ENCODE results near the gene WDR91.

WDR91 gene

GRCh38 chr7:135183478-135183877 lies 27.8 kb downstream of the WDR91 start:
- H3K4me2 ChIP-seq (ENCODE audit: insufficient read depth, low read length, poor library complexity, severe bottlenecking) = no peak overlapping the region
- no peak overlapping the region for H3K18ac ChIP-seq (ENCODE audit: low read length)
- H2BK5ac ChIP-seq (ENCODE audit: low read length) = no peak overlapping the region
- H4K91ac ChIP-seq (ENCODE audit: low read depth, low read length, poor library complexity) = no peak overlapping the region
- H2BK120ac ChIP-seq (ENCODE audit: low read depth, low read length) = no peak overlapping the region
- WGBS, 2 donors (ENCODE audit: extremely low coverage in 2 of 2, insufficient read length in 2 of 2, insufficient replicate concordance in 1 of 2) = no CpG with 5 or more reads among the region's 7 CpGs
- no peak for DNase-seq (ENCODE audit: low spot score)
- H2BK12ac ChIP-seq (ENCODE audit: low read length) = no peak overlapping the region
- H3K9me3 ChIP-seq (replicated peaks in 1 of 2; ENCODE audit: control insufficient read depth in 2 of 2, insufficient read depth in 1 of 2, low read depth in 1 of 2, low read length in 2 of 2) = peaks cover 14 to 16% of the 10 kb centered on the region in 2 donors
- no peak overlapping the region for H3K4ac ChIP-seq (ENCODE audit: low read length)
- H3K27ac ChIP-seq (replicated peaks; ENCODE audit: low read length) = no peak overlapping the region
- H4K8ac ChIP-seq (ENCODE audit: low read depth, low read length) = no peak overlapping the region
- no peaks in the 10 kb centered on the region for H3K27me3 ChIP-seq (ENCODE audit: control insufficient read depth in 3 of 3, insufficient read depth in 3 of 3, low read depth in 1 of 3, low read length in 3 of 3)
- H2AFZ ChIP-seq (ENCODE audit: low read length) = no peak overlapping the region
- no peak overlapping the region for H2BK15ac ChIP-seq (ENCODE audit: low read length)
- H3K4me3 ChIP-seq (ENCODE audit: low read length in 2 of 2) = no peak overlapping the region
- H2AK5ac ChIP-seq (ENCODE audit: low read depth, low read length) = no peak overlapping the region
- H3K4me1 ChIP-seq (ENCODE audit: control insufficient read depth in 2 of 2, insufficient read depth in 1 of 2, low read depth in 1 of 2, low read length in 2 of 2) = no peaks in the 10 kb centered on the region
- no peak overlapping the region for H3K23ac ChIP-seq (ENCODE audit: low read depth, low read length, poor library complexity)
- H3K79me1 ChIP-seq (ENCODE audit: low read depth, low read length) = no peaks in the 10 kb centered on the region
- H3K36me3 ChIP-seq (replicated peaks in 1 of 2; ENCODE audit: control insufficient read depth in 2 of 2, insufficient read depth in 2 of 2, low read length in 2 of 2) = peaks cover 2 to 43% of the 10 kb centered on the region in 2 donors
- no peak overlapping the region for H3K9ac ChIP-seq (ENCODE audit: low read depth, low read length, poor library complexity)
- no peak overlapping the region for H3K14ac ChIP-seq (ENCODE audit: low read length)

- no CpG with 5 or more reads among the region's 31 CpGs for WGBS, 2 donors (ENCODE audit: extremely low coverage in 2 of 2, insufficient read length in 2 of 2, insufficient replicate concordance in 1 of 2)
- Histone ChIP-seq H2BK15ac (ENCODE audit: low read length) (peak overlapping the region; percentile 17), H3K9me3 (replicated peaks in 1 of 2; ENCODE audit: control insufficient read depth in 2 of 2, insufficient read depth in 1 of 2, low read depth in 1 of 2, low read length in 2 of 2) (peaks cover 14 to 16% of the 10 kb centered on the region in 2 donors), H3K9ac (ENCODE audit: low read depth, low read length, poor library complexity) (peak overlapping the region; percentile 14), H3K18ac (ENCODE audit: low read length) (no peak overlapping the region), H3K4me2 (ENCODE audit: insufficient read depth, low read length, poor library complexity, severe bottlenecking) (no peak overlapping the region), H3K27ac (replicated peaks; ENCODE audit: low read length) (no peak overlapping the region), H3K4me3 (ENCODE audit: low read length in 2 of 2) (peak overlapping the region in 1 of 2 donors; percentile 12), H2BK120ac (ENCODE audit: low read depth, low read length) (no peak overlapping the region), H2AK5ac (ENCODE audit: low read depth, low read length) (no peak overlapping the region), H3K4ac (ENCODE audit: low read length) (no peak overlapping the region), H3K36me3 (replicated peaks in 1 of 2; ENCODE audit: control insufficient read depth in 2 of 2, insufficient read depth in 2 of 2, low read length in 2 of 2) (peaks cover 2 to 35% of the 10 kb centered on the region in 2 donors), H3K14ac (ENCODE audit: low read length) (no peak overlapping the region), H3K4me1 (ENCODE audit: control insufficient read depth in 2 of 2, insufficient read depth in 1 of 2, low read depth in 1 of 2, low read length in 2 of 2) (peaks cover 2 to 11% of the 10 kb centered on the region in 2 donors), H4K91ac (ENCODE audit: low read depth, low read length, poor library complexity) (no peak overlapping the region), H2AFZ (ENCODE audit: low read length) (no peak overlapping the region), H2BK12ac (ENCODE audit: low read length) (no peak overlapping the region), H4K8ac (ENCODE audit: low read depth, low read length) (no peak overlapping the region), H3K27me3 (ENCODE audit: control insufficient read depth in 3 of 3, insufficient read depth in 3 of 3, low read depth in 1 of 3, low read length in 3 of 3) (no peaks in the 10 kb centered on the region), H3K79me1 (ENCODE audit: low read depth, low read length) (no peaks in the 10 kb centered on the region), H3K23ac (ENCODE audit: low read depth, low read length, poor library complexity) (peak overlapping the region; percentile 87), H2BK5ac (ENCODE audit: low read length) (no peak overlapping the region)
- no peak for DNase-seq (ENCODE audit: low spot score)
These were observed 29.2 kb downstream of the WDR91 start for GRCh38 chr7:135181929-135182678.

- no peaks in the 10 kb centered on the region for H3K79me1 ChIP-seq (ENCODE audit: low read depth, low read length)
- peaks cover 2 to 29% of the 10 kb centered on the region in 2 donors for H3K36me3 ChIP-seq (replicated peaks in 1 of 2; ENCODE audit: control insufficient read depth in 2 of 2, insufficient read depth in 2 of 2, low read length in 2 of 2)
- peaks cover 14 to 16% of the 10 kb centered on the region in 2 donors for H3K9me3 ChIP-seq (replicated peaks in 1 of 2; ENCODE audit: control insufficient read depth in 2 of 2, insufficient read depth in 1 of 2, low read depth in 1 of 2, low read length in 2 of 2)
- peaks cover 3 to 11% of the 10 kb centered on the region in 2 donors for H3K4me1 ChIP-seq (ENCODE audit: control insufficient read depth in 2 of 2, insufficient read depth in 1 of 2, low read depth in 1 of 2, low read length in 2 of 2)
- H3K9ac ChIP-seq (ENCODE audit: low read depth, low read length, poor library complexity) = no peak overlapping the region
- no peak overlapping the region for H3K4me3 ChIP-seq (ENCODE audit: low read length in 2 of 2)
- no peak overlapping the region for H2AK5ac ChIP-seq (ENCODE audit: low read depth, low read length)
- H3K23ac ChIP-seq (ENCODE audit: low read depth, low read length, poor library complexity) = no peak overlapping the region
- no peak overlapping the region for H2AFZ ChIP-seq (ENCODE audit: low read length)
- no peak overlapping the region for H2BK120ac ChIP-seq (ENCODE audit: low read depth, low read length)
- H3K4ac ChIP-seq (ENCODE audit: low read length) = no peak overlapping the region
- no peaks in the 10 kb centered on the region for H3K27me3 ChIP-seq (ENCODE audit: control insufficient read depth in 3 of 3, insufficient read depth in 3 of 3, low read depth in 1 of 3, low read length in 3 of 3)
- H2BK5ac ChIP-seq (ENCODE audit: low read length) = no peak overlapping the region
- no peak overlapping the region for H2BK15ac ChIP-seq (ENCODE audit: low read length)
- H2BK12ac ChIP-seq (ENCODE audit: low read length) = no peak overlapping the region
- H3K18ac ChIP-seq (ENCODE audit: low read length) = no peak overlapping the region
- DNase-seq (ENCODE audit: low spot score) = no peak
- H3K27ac ChIP-seq (replicated peaks; ENCODE audit: low read length) = no peak overlapping the region
- H4K8ac ChIP-seq (ENCODE audit: low read depth, low read length) = no peak overlapping the region
- H3K4me2 ChIP-seq (ENCODE audit: insufficient read depth, low read length, poor library complexity, severe bottlenecking) = no peak overlapping the region
- H3K14ac ChIP-seq (ENCODE audit: low read length) = no peak overlapping the region
- H4K91ac ChIP-seq (ENCODE audit: low read depth, low read length, poor library complexity) = no peak overlapping the region
- no CpG with 5 or more reads among the region's 3 CpGs for WGBS, 2 donors (ENCODE audit: extremely low coverage in 2 of 2, insufficient read length in 2 of 2, insufficient replicate concordance in 1 of 2)
These were observed 29.9 kb downstream of the WDR91 start for GRCh38 chr7:135181261-135181928.

DNA sequence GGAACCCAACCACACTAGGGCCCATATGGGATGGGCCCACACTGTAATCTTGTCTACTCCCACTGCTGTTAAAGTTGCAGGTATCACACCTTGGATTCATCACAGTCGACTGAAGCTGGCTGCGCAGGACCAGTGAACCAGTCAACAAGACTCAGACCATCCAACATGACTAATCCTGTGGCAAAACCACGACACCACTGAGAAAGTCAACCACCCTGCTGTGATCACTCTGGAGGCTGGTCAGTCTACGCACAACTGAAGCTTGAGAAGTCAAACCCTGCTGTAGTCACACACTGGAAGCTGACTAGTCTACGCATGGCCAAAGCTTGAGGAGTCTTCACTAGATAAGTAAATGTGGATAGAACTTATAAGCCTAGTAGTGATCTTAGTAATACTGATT lies 31.2 kb downstream of the WDR91 start:
- Histone ChIP-seq H3K36me3 (replicated peaks in 1 of 2; ENCODE audit: control insufficient read depth in 2 of 2, insufficient read depth in 2 of 2, low read length in 2 of 2) (peaks cover 0 to 16% of the 10 kb centered on the region in 2 donors), H3K23ac (ENCODE audit: low read depth, low read length, poor library complexity) (no peak overlapping the region), H2BK5ac (ENCODE audit: low read length) (no peak overlapping the region), H4K91ac (ENCODE audit: low read depth, low read length, poor library complexity) (no peak overlapping the region), H3K18ac (ENCODE audit: low read length) (no peak overlapping the region), H3K9ac (ENCODE audit: low read depth, low read length, poor library complexity) (no peak overlapping the region), H3K9me3 (replicated peaks in 1 of 2; ENCODE audit: control insufficient read depth in 2 of 2, insufficient read depth in 1 of 2, low read depth in 1 of 2, low read length in 2 of 2) (peaks cover 14 to 16% of the 10 kb centered on the region in 2 donors), H4K8ac (ENCODE audit: low read depth, low read length) (no peak overlapping the region), H2BK12ac (ENCODE audit: low read length) (no peak overlapping the region), H3K4me2 (ENCODE audit: insufficient read depth, low read length, poor library complexity, severe bottlenecking) (no peak overlapping the region), H2AK5ac (ENCODE audit: low read depth, low read length) (no peak overlapping the region), H3K4ac (ENCODE audit: low read length) (no peak overlapping the region), H3K79me1 (ENCODE audit: low read depth, low read length) (no peaks in the 10 kb centered on the region), H3K4me1 (ENCODE audit: control insufficient read depth in 2 of 2, insufficient read depth in 1 of 2, low read depth in 1 of 2, low read length in 2 of 2) (peaks cover 3 to 11% of the 10 kb centered on the region in 2 donors), H3K4me3 (ENCODE audit: low read length in 2 of 2) (no peak overlapping the region), H3K27me3 (ENCODE audit: control insufficient read depth in 3 of 3, insufficient read depth in 3 of 3, low read depth in 1 of 3, low read length in 3 of 3) (no peaks in the 10 kb centered on the region), H2AFZ (ENCODE audit: low read length) (no peak overlapping the region), H2BK120ac (ENCODE audit: low read depth, low read length) (no peak overlapping the region), H3K14ac (ENCODE audit: low read length) (no peak overlapping the region), H2BK15ac (ENCODE audit: low read length) (no peak overlapping the region), H3K27ac (replicated peaks; ENCODE audit: low read length) (no peak overlapping the region)
- DNase-seq (ENCODE audit: low spot score) = no peak
- WGBS, 2 donors (ENCODE audit: extremely low coverage in 2 of 2, insufficient read length in 2 of 2, insufficient replicate concordance in 1 of 2) = no CpG with 5 or more reads among the region's 5 CpGs
